Neutrophil (primary cell): ENCODE measurements around the gene EZH1.

Source experiments
- H3K27ac ChIP-seq: fragments of 200-600 bp; sonication (generic); 2 replicates; pipeline ENCODE4 v1.5.1; 2016; ENCODE audit warnings: mild to moderate bottlenecking, moderate library complexity
- H3K27me3 ChIP-seq: fragments of 200-600 bp; sonication (generic); 2 replicates; pipeline ENCODE4 v1.6.0; 2016; ENCODE audit warnings: mild to moderate bottlenecking
- H3K36me3 ChIP-seq: fragments of 200-600 bp; sonication (generic); 2 replicates; pipeline ENCODE4 v1.5.1; 2017
- H3K4me1 ChIP-seq, 2 experiments: fragments of 200-600 bp in 1 of 2; sonication (generic) in 1 of 2; 1 replicate in 1 of 2; 2 replicates in 1 of 2; pipeline versions ENCODE4 v1.5.1 to v1.6.1; 2013 to 2016; ENCODE audit warnings: low read depth in 1 of 2, low read length in 1 of 2, mild to moderate bottlenecking in 1 of 2, moderate library complexity in 1 of 2; ENCODE audit not compliant: control insufficient read depth in 1 of 2, insufficient read depth in 1 of 2
- H3K4me3 ChIP-seq, 2 experiments: fragments of 200-600 bp in 1 of 2; sonication (generic) in 1 of 2; 1 replicate in 1 of 2; 2 replicates in 1 of 2; pipeline ENCODE4 v1.5.1; 2013 to 2016; ENCODE audit warnings: low read depth in 1 of 2, low read length in 1 of 2, mild to moderate bottlenecking in 1 of 2, moderate library complexity in 1 of 2
- H3K9me3 ChIP-seq: fragments of 200-600 bp; sonication (generic); 2 replicates; pipeline ENCODE4 v1.5.1; 2016
- CTCF ChIP-seq: fragments of 200-600 bp; sonication (generic); IDR thresholded peaks from 2 replicates; pipeline ENCODE4 v1.5.1; 2016; ENCODE audit warnings: antibody characterized with exemption

Gene EZH1

GRCh38 chr17:42700586-42701289, 44.1 kb downstream of the EZH1 start:
- Histone ChIP-seq H3K4me3 (no peak overlapping the region), H3K9me3 (no peaks in the 10 kb centered on the region), H3K27ac (no peak overlapping the region), H3K36me3 (peaks cover 91% of the 10 kb centered on the region), H3K27me3 (no peaks in the 10 kb centered on the region), H3K4me1 (no peaks in the 10 kb centered on the region)
- no peak for TF ChIP-seq CTCF

- no peak overlapping the region for H3K4me3 ChIP-seq
- no peaks in the 10 kb centered on the region for H3K9me3 ChIP-seq
- TF ChIP-seq CTCF, result no peak
- H3K36me3 ChIP-seq, result peaks cover 82% of the 10 kb centered on the region
- no peaks in the 10 kb centered on the region for H3K27me3 ChIP-seq
- no peaks in the 10 kb centered on the region for H3K4me1 ChIP-seq
- H3K27ac ChIP-seq, result no peak overlapping the region
Observed at GRCh38 chr17:42699415-42699740, 45.5 kb downstream of the EZH1 start.

GRCh38 chr17:42698736-42699414, 46.0 kb downstream of the EZH1 start:
- H3K4me3 ChIP-seq, result no peak overlapping the region
- TF ChIP-seq CTCF, result no peak
- no peaks in the 10 kb centered on the region for H3K4me1 ChIP-seq
- H3K27me3 ChIP-seq, result no peaks in the 10 kb centered on the region
- no peaks in the 10 kb centered on the region for H3K9me3 ChIP-seq
- no peak overlapping the region for H3K27ac ChIP-seq
- H3K36me3 ChIP-seq, result peaks cover 77% of the 10 kb centered on the region

GRCh38 chr17:42697108-42697811, 47.6 kb downstream of the EZH1 start:
- Histone ChIP-seq H3K4me3 (no peak overlapping the region), H3K36me3 (peaks cover 61% of the 10 kb centered on the region), H3K27ac (no peak overlapping the region), H3K9me3 (no peaks in the 10 kb centered on the region), H3K4me1 (no peaks in the 10 kb centered on the region), H3K27me3 (no peaks in the 10 kb centered on the region)
- TF ChIP-seq CTCF, result no peak

GRCh38 chr17:42695500-42695899, 49.3 kb downstream of the EZH1 start:
- Histone ChIP-seq H3K4me1 (no peaks in the 10 kb centered on the region), H3K36me3 (peaks cover 43% of the 10 kb centered on the region), H3K27me3 (no peaks in the 10 kb centered on the region)

More at GRCh38 chr17:42695500-42695899, 49.3 kb downstream of the EZH1 start:
- no peak for TF ChIP-seq CTCF
- Histone ChIP-seq H3K9me3 (no peaks in the 10 kb centered on the region), H3K4me3 (no peak overlapping the region), H3K27ac (no peak overlapping the region)
